ENCODE data around the gene KMT2C. TPM values are rescaled to one million over a fixed set of nuclear protein-coding genes. Genes with fewer than 3 reads are reported as not detected.

The KMT2C gene
- total and polyA plus RNA-seq, 2 experiments from 2014 or later: 21.9 to 47.7 TPM

DNA sequence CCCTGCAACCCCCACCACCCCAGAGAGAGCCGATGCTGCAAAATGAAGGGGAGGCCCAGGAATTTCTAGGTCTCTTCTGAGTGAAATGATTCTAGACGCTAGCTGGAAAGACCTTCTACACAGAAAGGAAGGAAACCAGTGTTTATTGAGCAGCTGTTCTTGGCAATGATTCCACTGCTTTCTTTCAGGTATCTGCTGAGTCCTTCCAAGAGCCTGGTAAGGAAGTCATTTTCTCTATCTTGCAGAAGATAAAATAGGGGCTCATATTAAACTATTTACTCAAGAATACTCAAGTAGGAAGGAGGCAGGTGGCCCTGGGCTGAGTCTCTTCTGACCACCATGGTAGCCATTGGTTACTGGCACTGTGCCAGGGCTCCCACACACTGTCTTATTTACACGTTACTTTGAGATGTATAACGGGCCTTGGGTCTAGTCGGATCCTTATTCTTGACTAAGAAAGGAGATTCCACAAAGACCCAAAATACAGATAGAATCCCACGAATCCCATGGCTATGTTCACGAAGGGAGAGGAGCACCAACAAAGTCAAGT, 298.3 kb downstream of the KMT2C start:
- no peak overlapping the region for H3K4me3 ChIP-seq
- H3K79me2 ChIP-seq: no peaks in the 10 kb centered on the region
- H3K27me3 ChIP-seq: no peaks in the 10 kb centered on the region
- H3K9me3 ChIP-seq (ENCODE audit: low read depth): no peaks in the 10 kb centered on the region
- 83% methylated on average over 7 of the region's 7 CpGs for WGBS (ENCODE audit: low lambda C conversion rate, missing lambda C conversion rate)
- H3K9me2 ChIP-seq (replicated peaks; ENCODE audit: insufficient read depth): no peaks in the 10 kb centered on the region
- no peaks in the 10 kb centered on the region for H3K4me1 ChIP-seq (ENCODE audit: insufficient read depth)
- H3K36me3 ChIP-seq (replicated peaks; ENCODE audit: insufficient read depth, low read depth): no peaks in the 10 kb centered on the region
- H2AFZ ChIP-seq: no peak overlapping the region
- no peak overlapping the region for H3K27ac ChIP-seq
- TF ChIP-seq EZH2phosphoT487 (IDR thresholded peaks at IDR 0.05; ENCODE audit: low read depth, severe bottlenecking, unreplicated experiment) (no peak), EZH2 (IDR thresholded peaks at IDR 0.05; ENCODE audit: borderline replicate concordance) (no peak), CTCF (IDR thresholded peaks at IDR 0.05; ENCODE audit: poor library complexity) (no peak)
- H4K20me1 ChIP-seq (ENCODE audit: insufficient read depth, poor library complexity, severe bottlenecking): no peaks in the 10 kb centered on the region
- no peak overlapping the region for H3K4me2 ChIP-seq
- DNase-seq (ENCODE audit: low spot score): no peak

- Histone ChIP-seq H3K27me3 (no peaks in the 10 kb centered on the region), H3K9me3 (ENCODE audit: low read depth) (no peaks in the 10 kb centered on the region), H3K4me1 (ENCODE audit: insufficient read depth) (no peaks in the 10 kb centered on the region), H4K20me1 (ENCODE audit: insufficient read depth, poor library complexity, severe bottlenecking) (no peaks in the 10 kb centered on the region), H3K36me3 (replicated peaks; ENCODE audit: insufficient read depth, low read depth) (no peaks in the 10 kb centered on the region), H3K4me3 (no peak overlapping the region), H3K27ac (peak overlapping the region; percentile 42), H2AFZ (no peak overlapping the region), H3K4me2 (peak overlapping the region; percentile 41), H3K79me2 (no peaks in the 10 kb centered on the region), H3K9me2 (replicated peaks; ENCODE audit: insufficient read depth) (no peaks in the 10 kb centered on the region)
- TF ChIP-seq CTCF (IDR thresholded peaks at IDR 0.05; ENCODE audit: poor library complexity) (no peak), EZH2phosphoT487 (IDR thresholded peaks at IDR 0.05; ENCODE audit: low read depth, severe bottlenecking, unreplicated experiment) (no peak), EZH2 (IDR thresholded peaks at IDR 0.05; ENCODE audit: borderline replicate concordance) (no peak)
- WGBS (ENCODE audit: low lambda C conversion rate, missing lambda C conversion rate): 50% methylated on average over 9 of the region's 9 CpGs
- DNase-seq (ENCODE audit: low spot score): peak; percentile 46
Observed at GRCh38 chr7:152136686-152137085, 299.1 kb downstream of the KMT2C start.

GRCh38 chr7:152133804-152134203, 302.0 kb downstream of the KMT2C start:
- over 99% methylated on average over 13 of the region's 13 CpGs for WGBS (ENCODE audit: low lambda C conversion rate, missing lambda C conversion rate)
- no peaks in the 10 kb centered on the region for H3K4me1 ChIP-seq (ENCODE audit: insufficient read depth)
- no peak overlapping the region for H3K4me2 ChIP-seq
- H3K27ac ChIP-seq: no peak overlapping the region
- no peak for DNase-seq (ENCODE audit: low spot score)
- no peaks in the 10 kb centered on the region for H4K20me1 ChIP-seq (ENCODE audit: insufficient read depth, poor library complexity, severe bottlenecking)
- H3K9me3 ChIP-seq (ENCODE audit: low read depth): no peaks in the 10 kb centered on the region
- H3K27me3 ChIP-seq: no peaks in the 10 kb centered on the region
- no peaks in the 10 kb centered on the region for H3K9me2 ChIP-seq (replicated peaks; ENCODE audit: insufficient read depth)
- no peak for TF ChIP-seq EZH2 (IDR thresholded peaks at IDR 0.05; ENCODE audit: borderline replicate concordance)
- TF ChIP-seq CTCF (IDR thresholded peaks at IDR 0.05; ENCODE audit: poor library complexity): no peak
- no peak for TF ChIP-seq EZH2phosphoT487 (IDR thresholded peaks at IDR 0.05; ENCODE audit: low read depth, severe bottlenecking, unreplicated experiment)
- H3K79me2 ChIP-seq: no peaks in the 10 kb centered on the region
- H2AFZ ChIP-seq: no peak overlapping the region
- H3K36me3 ChIP-seq (replicated peaks; ENCODE audit: insufficient read depth, low read depth): no peaks in the 10 kb centered on the region
- no peak overlapping the region for H3K4me3 ChIP-seq
